Liver (tissue), 9 donors: ENCODE measurements around the gene RLBP1. TPM values are rescaled to one million over a fixed set of nuclear protein-coding genes. Genes with fewer than 3 reads are reported as not detected.

Experiments used
- DNase-seq: peaks from one replicate; pipeline ENCODE4 v3.0.0-alpha.2; 2017; ENCODE audit warnings: low spot score
- H3K27ac ChIP-seq, 2 donors: one replicate each; pipeline ENCODE4 v1.7.0; 2013; ENCODE audit warnings: inconsistent platforms in 2 of 2, low read length in 2 of 2, control low read depth in 1 of 2, low read depth in 1 of 2, mild to moderate bottlenecking in 1 of 2
- H3K27me3 ChIP-seq, 4 donors: one replicate each; pipeline versions ENCODE4 v1.6.1 to v1.7.0; 2013; ENCODE audit warnings: low read length in 3 of 4, inconsistent platforms in 1 of 4, mild to moderate bottlenecking in 1 of 4, moderate library complexity in 1 of 4; ENCODE audit not compliant: control insufficient read depth in 4 of 4, insufficient read depth in 4 of 4
- H3K36me3 ChIP-seq, 4 donors: one replicate each; pipeline versions ENCODE4 v1.6.1 to v1.7.0; 2013; ENCODE audit warnings: low read length in 3 of 4, mild to moderate bottlenecking in 3 of 4, low read depth in 1 of 4, moderate library complexity in 1 of 4; ENCODE audit not compliant: control insufficient read depth in 4 of 4, insufficient read depth in 3 of 4
- H3K4me1 ChIP-seq, 4 donors: one replicate each; pipeline versions ENCODE4 v1.6.1 to v1.7.0; 2013; ENCODE audit warnings: low read length in 3 of 4, mild to moderate bottlenecking in 3 of 4, moderate library complexity in 1 of 4; ENCODE audit not compliant: control insufficient read depth in 4 of 4, insufficient read depth in 4 of 4
- H3K4me3 ChIP-seq, 3 donors: one replicate each; pipeline versions ENCODE4 v1.6.1 to v1.7.0; 2013; ENCODE audit warnings: low read length in 3 of 3, control low read depth in 1 of 3, low read depth in 1 of 3, mild to moderate bottlenecking in 1 of 3
- H3K9ac ChIP-seq, 2 donors: one replicate each; pipeline ENCODE4 v1.7.0; 2013; ENCODE audit warnings: low read length in 2 of 2, mild to moderate bottlenecking in 2 of 2, moderate library complexity in 2 of 2, control low read depth in 1 of 2, low read depth in 1 of 2
- H3K9me3 ChIP-seq, 4 donors: one replicate each; pipeline versions ENCODE4 v1.6.1 to v1.7.0; 2013; ENCODE audit warnings: low read length in 3 of 4; ENCODE audit not compliant: control insufficient read depth in 4 of 4
- EGR1 ChIP-seq, 2 donors: IDR thresholded peaks; 2 replicates each; pipeline ENCODE4 v1.6.1; 2016 to 2018; ENCODE audit warnings: antibody characterized with exemption in 2 of 2, low read depth in 2 of 2
- HNF4A ChIP-seq, 2 donors: conservative IDR thresholded peaks; 2 replicates each; pipeline ENCODE4 v1.6.1; 2016; ENCODE audit warnings: antibody characterized with exemption in 2 of 2, mild to moderate bottlenecking in 2 of 2
- HNF4G ChIP-seq: IDR thresholded peaks from 2 replicates; pipeline ENCODE4 v1.6.1; 2016; ENCODE audit warnings: antibody characterized with exemption
- JUND ChIP-seq, 2 donors: IDR thresholded peaks; 2 replicates each; pipeline ENCODE4 v1.6.1; 2016; ENCODE audit warnings: antibody characterized with exemption in 2 of 2
- NR2F2 ChIP-seq: IDR thresholded peaks from 2 replicates; pipeline ENCODE4 v1.6.1; 2016; ENCODE audit warnings: antibody characterized with exemption
- RAD21 ChIP-seq, 2 donors: IDR thresholded peaks; 2 replicates each; pipeline ENCODE4 v1.6.1; 2016; ENCODE audit warnings: antibody characterized with exemption in 2 of 2, mild to moderate bottlenecking in 2 of 2
- RXRA ChIP-seq, 2 donors: IDR thresholded peaks; 2 replicates each; pipeline ENCODE4 v1.6.1; 2017 to 2018; ENCODE audit warnings: antibody characterized with exemption in 2 of 2, mild to moderate bottlenecking in 1 of 2
- TAF1 ChIP-seq: conservative IDR thresholded peaks from 2 replicates; pipeline ENCODE4 v1.6.1; 2016; ENCODE audit warnings: antibody characterized with exemption, mild to moderate bottlenecking
- WGBS: extraction: QIAGEN DNeasy Blood & Tissue Kit; methylation state at CpG from one replicate; pipeline ENCODE4 v1.1.7; 2013; 5-methylcytosine and 5-hydroxymethylcytosine counted together
- polyA plus RNA-seq, 2 donors: library from polyadenylated mRNA; stranded (reverse) in 1 of 2; unstranded in 1 of 2; fragments of 200-250 nt in 1 of 2; fragments of >200 nt in 1 of 2; fragmentation: Nextera tagmentation in 1 of 2; extraction: Ambion mirVana in 1 of 2; gene quantifications; one replicate each; pipeline versions ENCODE4 v1.2.1 to v1.2.3, GENCODE V29; 2013 to 2015
- total RNA-seq, 2 donors: library from RNA; depleted of rRNA; stranded (reverse); fragments of >200 nt; gene quantifications; one replicate each; pipeline ENCODE4 v1.2.3, GENCODE V29; 2014
- TF ChIP-seq, protein P1 (sequence below): fragments of 150-350 bp; IDR thresholded peaks from 2 replicates; pipeline ENCODE4 v1.5.1; 2017; ENCODE audit warnings: improper control_type of control experiment, low read depth, low read length; ENCODE audit not compliant: missing input control
- TF ChIP-seq, protein P2 (sequence below): IDR thresholded peaks from 2 replicates; pipeline ENCODE4 v1.6.1; 2016; ENCODE audit warnings: antibody characterized with exemption
- TF ChIP-seq, protein P3 (sequence below): IDR thresholded peaks from 2 replicates; pipeline ENCODE4 v1.6.1; 2016; ENCODE audit warnings: antibody characterized with exemption, mild to moderate bottlenecking
- TF ChIP-seq, protein P4 (sequence below): IDR thresholded peaks from 2 replicates; pipeline ENCODE4 v1.6.1; 2016; ENCODE audit warnings: antibody characterized with exemption
- donor health status: healthy.
- donor health status: healthy.
- donor health status: healthy.
- donor health status: healthy.
- donor health status: healthy.

Gene RLBP1
- total and polyA plus RNA-seq, 4 donors: 0.17 TPM; not detected in 3

DNA sequence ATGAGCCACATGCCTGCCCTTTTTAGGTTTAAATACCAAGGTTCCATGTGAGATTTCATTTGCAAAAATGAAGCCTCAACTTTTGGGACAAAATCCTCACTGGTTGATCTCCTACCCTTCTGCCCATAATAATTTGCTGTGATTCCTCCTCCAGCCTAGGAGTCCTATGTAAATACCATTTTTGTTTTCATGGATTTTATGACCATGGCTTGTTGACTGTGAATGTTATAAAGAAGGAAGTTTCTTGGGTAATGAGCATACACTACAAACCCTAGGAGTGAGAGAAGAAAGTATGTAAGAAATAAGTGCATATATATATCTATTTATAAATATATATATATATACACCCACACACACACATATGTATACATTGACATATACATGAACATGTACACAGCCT, 13.1 kb downstream of the RLBP1 start:
- Histone ChIP-seq H3K4me1 (peaks cover 0 to 8% (median 2%) of the 10 kb centered on the region in 4 donors), H3K9ac (no peak overlapping the region)

DNA sequence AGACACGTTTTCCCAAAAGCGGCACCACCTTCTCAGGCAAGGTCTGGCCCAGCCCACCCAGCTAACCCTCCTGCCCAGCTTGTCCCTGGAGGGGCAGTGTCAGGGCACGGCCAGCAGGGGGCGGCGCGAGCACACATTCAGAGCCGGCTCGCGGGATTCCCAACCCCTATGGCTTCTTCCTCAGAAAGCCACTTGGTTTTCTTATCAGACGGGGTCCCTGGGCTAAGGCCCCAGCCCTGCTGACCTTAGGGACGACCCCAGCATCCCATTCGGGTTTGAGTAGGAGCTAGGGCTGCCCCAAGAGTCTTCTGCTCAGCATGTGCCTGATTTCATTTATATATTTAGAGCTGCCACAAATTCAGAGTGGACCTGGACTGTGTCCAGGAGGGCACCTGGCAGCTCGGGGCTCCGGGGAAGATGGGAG, 14.5 kb downstream of the RLBP1 start:
- Histone ChIP-seq H3K4me3 (peak overlapping the region in 1 of 3 donors; percentile 7), H3K9me3 (no peaks in the 10 kb centered on the region), H3K9ac (peak overlapping the region in 1 of 2 donors; percentile 56), H3K4me1 (peaks cover 0 to 8% (median 2%) of the 10 kb centered on the region in 4 donors), H3K27ac (no peak overlapping the region), H3K27me3 (no peaks in the 10 kb centered on the region), H3K36me3 (no peaks in the 10 kb centered on the region)
- DNase-seq: peak; percentile 80
- TF ChIP-seq EGR1 (IDR thresholded peaks at IDR 0.05; ENCODE audit: low read depth in 2 of 2) (no peak), HNF4G (no peak), RAD21 (IDR thresholded peaks at IDR 0.05) (peak; percentile 82 to 85)
- TF ChIP-seq, protein P1, sequence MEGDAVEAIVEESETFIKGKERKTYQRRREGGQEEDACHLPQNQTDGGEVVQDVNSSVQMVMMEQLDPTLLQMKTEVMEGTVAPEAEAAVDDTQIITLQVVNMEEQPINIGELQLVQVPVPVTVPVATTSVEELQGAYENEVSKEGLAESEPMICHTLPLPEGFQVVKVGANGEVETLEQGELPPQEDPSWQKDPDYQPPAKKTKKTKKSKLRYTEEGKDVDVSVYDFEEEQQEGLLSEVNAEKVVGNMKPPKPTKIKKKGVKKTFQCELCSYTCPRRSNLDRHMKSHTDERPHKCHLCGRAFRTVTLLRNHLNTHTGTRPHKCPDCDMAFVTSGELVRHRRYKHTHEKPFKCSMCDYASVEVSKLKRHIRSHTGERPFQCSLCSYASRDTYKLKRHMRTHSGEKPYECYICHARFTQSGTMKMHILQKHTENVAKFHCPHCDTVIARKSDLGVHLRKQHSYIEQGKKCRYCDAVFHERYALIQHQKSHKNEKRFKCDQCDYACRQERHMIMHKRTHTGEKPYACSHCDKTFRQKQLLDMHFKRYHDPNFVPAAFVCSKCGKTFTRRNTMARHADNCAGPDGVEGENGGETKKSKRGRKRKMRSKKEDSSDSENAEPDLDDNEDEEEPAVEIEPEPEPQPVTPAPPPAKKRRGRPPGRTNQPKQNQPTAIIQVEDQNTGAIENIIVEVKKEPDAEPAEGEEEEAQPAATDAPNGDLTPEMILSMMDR: peak; percentile 89
- under 1% methylated on average over 14 of the region's 14 CpGs for WGBS

More for the DNA sequence above, 13.1 kb downstream of the RLBP1 start:
- no peaks in the 10 kb centered on the region for H3K27me3 ChIP-seq
- no peak overlapping the region for H3K4me3 ChIP-seq
- H3K9me3 ChIP-seq: no peaks in the 10 kb centered on the region
- H3K36me3 ChIP-seq: no peaks in the 10 kb centered on the region
- no peak for DNase-seq
- TF ChIP-seq HNF4A (conservative IDR thresholded peaks at IDR 0.05) (no peak), NR2F2 (no peak), HNF4G (no peak), TAF1 (no peak), JUND (IDR thresholded peaks at IDR 0.05) (no peak), RXRA (IDR thresholded peaks at IDR 0.05) (no peak)
- TF ChIP-seq, protein P2, sequence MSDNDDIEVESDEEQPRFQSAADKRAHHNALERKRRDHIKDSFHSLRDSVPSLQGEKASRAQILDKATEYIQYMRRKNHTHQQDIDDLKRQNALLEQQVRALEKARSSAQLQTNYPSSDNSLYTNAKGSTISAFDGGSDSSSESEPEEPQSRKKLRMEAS: no peak
- TF ChIP-seq, protein P3, sequence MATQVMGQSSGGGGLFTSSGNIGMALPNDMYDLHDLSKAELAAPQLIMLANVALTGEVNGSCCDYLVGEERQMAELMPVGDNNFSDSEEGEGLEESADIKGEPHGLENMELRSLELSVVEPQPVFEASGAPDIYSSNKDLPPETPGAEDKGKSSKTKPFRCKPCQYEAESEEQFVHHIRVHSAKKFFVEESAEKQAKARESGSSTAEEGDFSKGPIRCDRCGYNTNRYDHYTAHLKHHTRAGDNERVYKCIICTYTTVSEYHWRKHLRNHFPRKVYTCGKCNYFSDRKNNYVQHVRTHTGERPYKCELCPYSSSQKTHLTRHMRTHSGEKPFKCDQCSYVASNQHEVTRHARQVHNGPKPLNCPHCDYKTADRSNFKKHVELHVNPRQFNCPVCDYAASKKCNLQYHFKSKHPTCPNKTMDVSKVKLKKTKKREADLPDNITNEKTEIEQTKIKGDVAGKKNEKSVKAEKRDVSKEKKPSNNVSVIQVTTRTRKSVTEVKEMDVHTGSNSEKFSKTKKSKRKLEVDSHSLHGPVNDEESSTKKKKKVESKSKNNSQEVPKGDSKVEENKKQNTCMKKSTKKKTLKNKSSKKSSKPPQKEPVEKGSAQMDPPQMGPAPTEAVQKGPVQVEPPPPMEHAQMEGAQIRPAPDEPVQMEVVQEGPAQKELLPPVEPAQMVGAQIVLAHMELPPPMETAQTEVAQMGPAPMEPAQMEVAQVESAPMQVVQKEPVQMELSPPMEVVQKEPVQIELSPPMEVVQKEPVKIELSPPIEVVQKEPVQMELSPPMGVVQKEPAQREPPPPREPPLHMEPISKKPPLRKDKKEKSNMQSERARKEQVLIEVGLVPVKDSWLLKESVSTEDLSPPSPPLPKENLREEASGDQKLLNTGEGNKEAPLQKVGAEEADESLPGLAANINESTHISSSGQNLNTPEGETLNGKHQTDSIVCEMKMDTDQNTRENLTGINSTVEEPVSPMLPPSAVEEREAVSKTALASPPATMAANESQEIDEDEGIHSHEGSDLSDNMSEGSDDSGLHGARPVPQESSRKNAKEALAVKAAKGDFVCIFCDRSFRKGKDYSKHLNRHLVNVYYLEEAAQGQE: no peak
- TF ChIP-seq, protein P1: no peak
- TF ChIP-seq, protein P4, sequence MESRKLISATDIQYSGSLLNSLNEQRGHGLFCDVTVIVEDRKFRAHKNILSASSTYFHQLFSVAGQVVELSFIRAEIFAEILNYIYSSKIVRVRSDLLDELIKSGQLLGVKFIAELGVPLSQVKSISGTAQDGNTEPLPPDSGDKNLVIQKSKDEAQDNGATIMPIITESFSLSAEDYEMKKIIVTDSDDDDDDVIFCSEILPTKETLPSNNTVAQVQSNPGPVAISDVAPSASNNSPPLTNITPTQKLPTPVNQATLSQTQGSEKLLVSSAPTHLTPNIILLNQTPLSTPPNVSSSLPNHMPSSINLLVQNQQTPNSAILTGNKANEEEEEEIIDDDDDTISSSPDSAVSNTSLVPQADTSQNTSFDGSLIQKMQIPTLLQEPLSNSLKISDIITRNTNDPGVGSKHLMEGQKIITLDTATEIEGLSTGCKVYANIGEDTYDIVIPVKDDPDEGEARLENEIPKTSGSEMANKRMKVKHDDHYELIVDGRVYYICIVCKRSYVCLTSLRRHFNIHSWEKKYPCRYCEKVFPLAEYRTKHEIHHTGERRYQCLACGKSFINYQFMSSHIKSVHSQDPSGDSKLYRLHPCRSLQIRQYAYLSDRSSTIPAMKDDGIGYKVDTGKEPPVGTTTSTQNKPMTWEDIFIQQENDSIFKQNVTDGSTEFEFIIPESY: no peak
- H3K27ac ChIP-seq: no peak overlapping the region
